Right ventricle myocardium superior (tissue), 1 donor: ENCODE results near the gene NOS2. TPM values are rescaled to one million over a fixed set of nuclear protein-coding genes. Genes with fewer than 3 reads are reported as not detected.
A peak's percentile ranks its signal among the peaks of the same experiment; 100 is the strongest.
"Not testable (repeated sequence)": the region's sequence is repeated elsewhere in the genome, so short reads cannot be mapped to it uniquely, and the experiment has no call there.

ENCODE experiments used
- ATAC-seq: fragments of 200-7000 bp; cut with Tn5 transposase; one replicate; pipeline ENCODE4 v1.9.1; 2020; ENCODE audit warnings: mild to moderate bottlenecking; ENCODE audit not compliant: poor library complexity
- DNase-seq: peaks from one replicate; pipeline ENCODE4 v3.0.0-alpha.2; 2020
- intact Hi-C: fragments of 100-400 bp; cut with DNase I; formaldehyde crosslinking; loops from one replicate; pipeline ENCODE4 v1.11.2; 2022
- long read RNA-seq: library from polyadenylated mRNA; unstranded; transcript quantifications from one replicate; pipeline ENCODE4 v2.0.0, GENCODE V29; 2021
- total RNA-seq: library from RNA; stranded (reverse); fragmentation: NEBNext Ultra II Directional; extraction: Animal tissue kit (Norgen Biotek cat#: 25700); gene quantifications from one replicate; pipeline ENCODE4 v1.2.1, GENCODE V29; 2021
- donor health status: DM: no; HTN: yes; CAD: no; lungs with severe emphysema.

NOS2 gene
- 0.19 TPM for total RNA-seq
- long read RNA-seq, result 0 reads

- ATAC-seq (no peak), DNase-seq (no peak)
- intact Hi-C loops, result loop anchor here (5.0 kb wide), 1 partner anchor 452 kb away; no protein-coding TSS in a partner anchor
These were observed at the start of gene NOS2 for GRCh38 chr17:27800522-27800921. TSS of gene NOS2 (minus strand) at chr17:27800529. CDS start at chr17:27798809, 1,720 bp downstream.

GRCh38 chr17:27849474-27850185 is 49.3 kb upstream of the NOS2 start:
- no peak for DNase-seq
- no peak for ATAC-seq
- intact Hi-C loops, result no loop called here

- DNase-seq (no peak), ATAC-seq (no peak)
- intact Hi-C loops, result no loop called here
These were observed 48.6 kb upstream of the NOS2 start for GRCh38 chr17:27848931-27849330.

GRCh38 chr17:27846808-27847307 is 46.5 kb upstream of the NOS2 start:
- DNase-seq, intact Hi-C loops, ATAC-seq: not testable (repeated sequence)

- no peak for ATAC-seq
- intact Hi-C loops, result no loop called here
- no peak for DNase-seq
These were observed 45.8 kb upstream of the NOS2 start for GRCh38 chr17:27846042-27846655.

GRCh38 chr17:27845264-27846041 is 45.1 kb upstream of the NOS2 start:
- ATAC-seq (no peak), DNase-seq (no peak)
- intact Hi-C loops, result no loop called here

GRCh38 chr17:27840688-27841087 is 40.4 kb upstream of the NOS2 start:
- intact Hi-C loops, result no loop called here
- no peak for ATAC-seq
- DNase-seq, result no peak

- ATAC-seq, intact Hi-C loops, DNase-seq: not testable (repeated sequence)
These were observed 40.0 kb upstream of the NOS2 start for GRCh38 chr17:27840406-27840678.

GRCh38 chr17:27839571-27840405 is 39.5 kb upstream of the NOS2 start:
- ATAC-seq, result peak; percentile 91
- intact Hi-C loops, DNase-seq: not testable (repeated sequence)

- DNase-seq, intact Hi-C loops, ATAC-seq: not testable (repeated sequence)
These were observed 38.3 kb upstream of the NOS2 start for GRCh38 chr17:27838607-27839006.

- ATAC-seq, DNase-seq, intact Hi-C loops: not testable (repeated sequence)
These were observed 37.4 kb upstream of the NOS2 start for GRCh38 chr17:27837769-27838168.

GRCh38 chr17:27836651-27837050 is 36.3 kb upstream of the NOS2 start:
- ATAC-seq, result no peak
- no peak for DNase-seq
- intact Hi-C loops, result no loop called here

GRCh38 chr17:27834571-27834970 is 34.2 kb upstream of the NOS2 start:
- ATAC-seq (no peak), DNase-seq (no peak)
- intact Hi-C loops, result no loop called here

- ATAC-seq, result no peak
- DNase-seq, result no peak
- intact Hi-C loops, result no loop called here
These were observed 32.5 kb upstream of the NOS2 start for GRCh38 chr17:27832831-27833230.

GRCh38 chr17:27829888-27830287 is 29.6 kb upstream of the NOS2 start:
- ATAC-seq, result peak; percentile 39

GRCh38 chr17:27829143-27829711 is 28.9 kb upstream of the NOS2 start:
- DNase-seq, intact Hi-C loops, ATAC-seq: not testable (repeated sequence)

More at GRCh38 chr17:27829888-27830287, 29.6 kb upstream of the NOS2 start:
- DNase-seq, intact Hi-C loops: not testable (repeated sequence)

- DNase-seq (no peak), ATAC-seq (no peak)
- intact Hi-C loops, result no loop called here
These were observed 25.1 kb upstream of the NOS2 start for GRCh38 chr17:27825459-27825858.

GRCh38 chr17:27824745-27825144 is 24.4 kb upstream of the NOS2 start:
- DNase-seq (no peak), ATAC-seq (no peak)
- intact Hi-C loops, result no loop called here
